Colonic mucosa (tissue), 4 donors: Measurements from ENCODE around the gene EXT2. TPM values are rescaled to one million over a fixed set of nuclear protein-coding genes. Genes with fewer than 3 reads are reported as not detected.

Experiments used
- DNase-seq: peaks from one replicate; pipeline ENCODE4 v3.0.0-alpha.2; 2020
- H3K27ac ChIP-seq: fragments of 200-600 bp; one replicate; pipeline ENCODE4 v1.8.0; 2021
- H3K27me3 ChIP-seq: fragments of 200-600 bp; one replicate; pipeline ENCODE4 v1.8.0; 2021
- H3K36me3 ChIP-seq: fragments of 200-600 bp; one replicate; pipeline ENCODE4 v1.8.0; 2021
- H3K4me1 ChIP-seq: fragments of 200-600 bp; one replicate; pipeline ENCODE4 v1.8.0; 2021; ENCODE audit warnings: mild to moderate bottlenecking
- H3K4me3 ChIP-seq: fragments of 200-600 bp; one replicate; pipeline ENCODE4 v1.8.0; 2021
- H3K9ac ChIP-seq, 2 donors: one replicate each; pipeline ENCODE4 v1.7.0; 2013; ENCODE audit warnings: control low read depth in 2 of 2, low read depth in 2 of 2, low read length in 2 of 2
- H3K9me3 ChIP-seq: fragments of 200-600 bp; one replicate; pipeline ENCODE4 v1.8.0; 2021
- CTCF ChIP-seq: fragments of 200-600 bp; IDR thresholded peaks from one replicate; pipeline ENCODE4 v1.8.0; 2022; ENCODE audit warnings: antibody characterized with exemption, mild to moderate bottlenecking
- intact Hi-C: fragments of 100-400 bp; cut with DNase I; formaldehyde crosslinking; loops from one replicate; pipeline ENCODE4 v1.14.1; 2022
- total RNA-seq, 2 donors: library from RNA; stranded (reverse); fragmentation: NEBNext Ultra II Directional in 1 of 2; extraction: Animal tissue kit (Norgen Biotek cat#: 25700) in 1 of 2; gene quantifications; one replicate each; pipeline ENCODE4 v1.2.1, GENCODE V29; 2021
- donor health status: healthy.
- donor health status: DM: no; HTN: no; CAD: no.
- donor health status: DM: no; HTN: no; CAD: no.

The EXT2 gene
- total RNA-seq, 2 donors from 2014 or later = 53.2 to 54.7 TPM

- Histone ChIP-seq H3K9me3 (no peaks in the 10 kb centered on the region), H3K27me3 (no peaks in the 10 kb centered on the region), H3K36me3 (no peaks in the 10 kb centered on the region), H3K9ac (no peak overlapping the region), H3K4me1 (no peaks in the 10 kb centered on the region), H3K4me3 (no peak overlapping the region), H3K27ac (no peak overlapping the region)
- intact Hi-C loops = no loop called here
- no peak for TF ChIP-seq CTCF
- no peak for DNase-seq
These were observed 45.3 kb downstream of the EXT2 start for GRCh38 chr11:44140805-44141204.

GRCh38 chr11:44143987-44144909 lies 48.8 kb downstream of the EXT2 start:
- no peaks in the 10 kb centered on the region for H3K4me1 ChIP-seq
- DNase-seq = no peak
- H3K9ac ChIP-seq = no peak overlapping the region
- H3K36me3 ChIP-seq = no peaks in the 10 kb centered on the region
- no peak overlapping the region for H3K27ac ChIP-seq
- no peak for TF ChIP-seq CTCF
- H3K27me3 ChIP-seq = no peaks in the 10 kb centered on the region
- no peaks in the 10 kb centered on the region for H3K9me3 ChIP-seq
- H3K4me3 ChIP-seq = no peak overlapping the region
- intact Hi-C loops = no loop called here

GRCh38 chr11:44145011-44145775 lies 49.7 kb downstream of the EXT2 start:
- Histone ChIP-seq H3K4me1 (no peaks in the 10 kb centered on the region), H3K9me3 (no peaks in the 10 kb centered on the region), H3K4me3 (no peak overlapping the region), H3K27ac (no peak overlapping the region), H3K27me3 (no peaks in the 10 kb centered on the region), H3K9ac (no peak overlapping the region), H3K36me3 (no peaks in the 10 kb centered on the region)
- intact Hi-C loops = no loop called here
- TF ChIP-seq CTCF = no peak
- no peak for DNase-seq

- no peaks in the 10 kb centered on the region for H3K4me1 ChIP-seq
- no peak overlapping the region for H3K9ac ChIP-seq
- H3K9me3 ChIP-seq = no peaks in the 10 kb centered on the region
- intact Hi-C loops = no loop called here
- DNase-seq = no peak
- H3K36me3 ChIP-seq = no peaks in the 10 kb centered on the region
- H3K27me3 ChIP-seq = no peaks in the 10 kb centered on the region
- H3K27ac ChIP-seq = no peak overlapping the region
- no peak for TF ChIP-seq CTCF
- H3K4me3 ChIP-seq = no peak overlapping the region
These were observed 51.5 kb downstream of the EXT2 start for GRCh38 chr11:44146931-44147330.

- H3K27ac ChIP-seq = no peak overlapping the region
- no peaks in the 10 kb centered on the region for H3K4me1 ChIP-seq
- no peaks in the 10 kb centered on the region for H3K36me3 ChIP-seq
- intact Hi-C loops = no loop called here
- TF ChIP-seq CTCF = no peak
- DNase-seq = no peak
- H3K27me3 ChIP-seq = no peaks in the 10 kb centered on the region
- no peak overlapping the region for H3K4me3 ChIP-seq
- no peak overlapping the region for H3K9ac ChIP-seq
- no peaks in the 10 kb centered on the region for H3K9me3 ChIP-seq
These were observed 52.3 kb downstream of the EXT2 start for GRCh38 chr11:44147751-44148150.
